Measurements from ENCODE around the gene ADAMTS2. TPM values are rescaled to one million over a fixed set of nuclear protein-coding genes. Genes with fewer than 3 reads are reported as not detected.
A peak's percentile ranks its signal among the peaks of the same experiment; 100 is the strongest.

ADAMTS2 gene
- total and polyA plus RNA-seq, 2 of the 8 experiments (the other 6 are each of a cell fraction or from before 2014, with no cell fraction given) = 6.6 to 7.3 TPM

DNA sequence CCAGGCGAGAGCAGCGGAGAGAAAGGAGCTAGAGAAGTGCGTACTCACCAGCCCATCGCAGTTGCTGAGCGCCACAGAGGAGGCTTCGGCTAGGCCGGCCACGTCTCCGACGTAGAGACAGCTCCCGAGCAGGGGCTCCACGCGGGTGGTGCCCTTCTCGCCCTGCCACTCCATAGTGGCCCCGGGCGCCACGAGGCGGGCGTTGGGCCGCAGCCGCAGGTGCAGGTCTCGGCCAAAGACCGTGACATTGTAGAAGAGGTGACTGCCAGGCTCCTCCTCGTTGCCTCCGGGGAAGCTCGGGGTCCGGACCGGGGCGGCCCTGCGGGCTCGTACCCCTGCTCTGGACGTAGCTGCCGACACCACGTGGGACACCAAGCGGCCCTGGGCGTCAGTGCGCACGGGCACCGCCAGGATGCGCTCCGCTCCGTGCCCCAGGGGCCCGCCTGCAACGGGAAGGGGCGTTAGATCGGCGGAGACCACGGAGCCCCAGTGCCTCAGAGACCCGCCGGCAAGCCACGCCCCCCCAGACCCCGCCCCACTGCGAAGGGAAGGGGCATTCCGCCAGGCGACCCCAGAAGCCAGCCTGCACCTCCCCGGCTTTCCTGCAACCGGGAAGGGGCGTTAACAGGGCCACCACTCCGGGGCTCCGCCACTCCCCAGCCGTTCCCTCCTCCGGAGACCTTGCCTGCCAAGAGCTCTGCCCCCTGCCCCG lies 1.4 kb downstream of the ADAMTS2 start (continued):
- TF ChIP-seq GABPA (IDR thresholded peaks at IDR 0.05; ENCODE audit: borderline replicate concordance, insufficient read depth, low read length) (no peak; the same call in 1 of the 2 replicates), JUND (IDR thresholded peaks at IDR 0.05; ENCODE audit: low read length) (0 out of 2 replicates have a peak, but pooled peaks have one; percentile 3), NRF1 (IDR thresholded peaks at IDR 0.05; ENCODE audit: low read depth, low read length) (no peak), SP1 (IDR thresholded peaks at IDR 0.05; ENCODE audit: low read depth, low read length) (no peak), SAP30 (IDR thresholded peaks at IDR 0.05; ENCODE audit: insufficient read depth, insufficient replicate concordance, low read length) (no peak), KDM5A (IDR thresholded peaks at IDR 0.05; ENCODE audit: low read length) (no peak), KDM1A (IDR thresholded peaks at IDR 0.05; ENCODE audit: borderline replicate concordance, low read length) (no peak), SIX5 (IDR thresholded peaks at IDR 0.05; ENCODE audit: low read depth, low read length) (no peak), RAD21 (IDR thresholded peaks at IDR 0.05 in 1 of 2, conservative IDR thresholded peaks at IDR 0.05 in 1 of 2; ENCODE audit: low read depth in 2 of 2, low read length in 2 of 2) (peak; percentile 53 to 68), SUZ12 (IDR thresholded peaks at IDR 0.05; ENCODE audit: low read length) (no peak; the same call in 1 of the 2 replicates), KDM4A (IDR thresholded peaks at IDR 0.05; ENCODE audit: low read depth, low read length, severe bottlenecking) (peak; percentile 59), TBP (IDR thresholded peaks at IDR 0.05; ENCODE audit: low read depth, low read length) (peak; percentile 11; the same call in 1 of the 2 replicates), CREB1 (IDR thresholded peaks at IDR 0.05) (peak; percentile 63), TCF12 (IDR thresholded peaks at IDR 0.05; ENCODE audit: low read depth, low read length) (no peak), CBX5 (IDR thresholded peaks at IDR 0.05; ENCODE audit: low read depth, low read length) (no peak), SIRT6 (IDR thresholded peaks at IDR 0.05; ENCODE audit: low read length) (no peak), SP4 (IDR thresholded peaks at IDR 0.05; ENCODE audit: low read length) (no peak), PHF8 (conservative IDR thresholded peaks at IDR 0.05; ENCODE audit: low read depth, low read length) (no peak), POLR2A (IDR thresholded peaks at IDR 0.05; ENCODE audit: control extremely low read depth in 1 of 2, low read depth in 2 of 2, low read length in 2 of 2) (no peak), RBBP5 (IDR thresholded peaks at IDR 0.05; ENCODE audit: borderline replicate concordance, low read depth, low read length) (no peak), RNF2 (IDR thresholded peaks at IDR 0.05; ENCODE audit: borderline replicate concordance, low read depth, low read length, missing control alignments, poor library complexity, severe bottlenecking) (no peak), ZNF274 (IDR thresholded peaks at IDR 0.05; ENCODE audit: borderline replicate concordance, extremely low read depth, low read length) (no peak), BRCA1 (IDR thresholded peaks at IDR 0.05; ENCODE audit: low read depth, low read length) (no peak), CHD1 (IDR thresholded peaks at IDR 0.05; ENCODE audit: low read depth, low read length) (no peak)
- TF ChIP-seq, protein P1, sequence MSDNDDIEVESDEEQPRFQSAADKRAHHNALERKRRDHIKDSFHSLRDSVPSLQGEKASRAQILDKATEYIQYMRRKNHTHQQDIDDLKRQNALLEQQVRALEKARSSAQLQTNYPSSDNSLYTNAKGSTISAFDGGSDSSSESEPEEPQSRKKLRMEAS (IDR thresholded peaks at IDR 0.05) = peak; percentile 92
